Stimulated activated memory B cell treated with anti-CD40 and anti-IgM and Interleukin-4, amounts not matched to agents 10 μg/mL and 1 μg/mL and 100 μg/mL, for 72 hours (primary cell): ENCODE measurements around the gene TTC24.
"Not testable (repeated sequence)": the region's sequence is repeated elsewhere in the genome, so short reads cannot be mapped to it uniquely, and the experiment has no call there.

Source experiments
- ATAC-seq: fragments of 150-1000 bp; cut with Tn5 transposase; 2 replicates; pipeline ENCODE4 v1.10.0; 2021
- H3K27ac Mint-ChIP-seq: one replicate; pipeline ENCODE4 v1.8.0; 2022; ENCODE audit warnings: mild to moderate bottlenecking, mixed read lengths
- H3K27me3 Mint-ChIP-seq: one replicate; pipeline ENCODE4 v1.8.0; 2022; ENCODE audit warnings: mixed read lengths
- H3K36me3 Mint-ChIP-seq: one replicate; pipeline ENCODE4 v1.8.0; 2022; ENCODE audit warnings: mixed read lengths
- H3K4me1 Mint-ChIP-seq: one replicate; pipeline ENCODE4 v1.8.0; 2022; ENCODE audit warnings: mixed read lengths
- H3K4me3 Mint-ChIP-seq: one replicate; pipeline ENCODE4 v1.8.0; 2022; ENCODE audit warnings: mild to moderate bottlenecking, moderate library complexity, mixed read lengths
- H3K9me3 Mint-ChIP-seq: one replicate; pipeline ENCODE4 v1.8.0; 2022; ENCODE audit warnings: mixed read lengths

The TTC24 gene

DNA sequence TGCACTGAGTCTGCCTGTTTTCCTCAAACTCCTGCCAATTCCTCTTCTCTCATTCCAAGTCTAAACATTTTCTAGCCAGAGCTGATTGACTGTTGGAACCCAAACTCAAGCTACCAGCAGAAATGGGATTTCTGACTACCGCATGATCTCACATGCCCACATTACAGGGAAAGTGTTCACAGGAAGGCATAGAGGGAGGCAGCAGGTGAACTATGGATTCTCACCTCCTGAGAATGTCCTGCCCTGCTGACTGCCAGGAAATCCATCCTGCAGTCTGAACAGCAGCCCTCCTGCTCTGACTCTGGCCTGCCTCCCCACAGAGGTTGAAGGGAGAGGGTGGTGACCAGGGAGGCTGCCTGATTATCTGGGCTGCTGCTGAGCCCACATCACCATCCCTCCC is 29.7 kb upstream of the TTC24 start:
- no peak for ATAC-seq
- H3K9me3 Mint-ChIP-seq: no peaks in the 10 kb centered on the region
- no peak overlapping the region for H3K4me3 Mint-ChIP-seq
- H3K27me3 Mint-ChIP-seq: no peaks in the 10 kb centered on the region
- peaks cover 35% of the 10 kb centered on the region for H3K4me1 Mint-ChIP-seq
- no peaks in the 10 kb centered on the region for H3K36me3 Mint-ChIP-seq
- no peak overlapping the region for H3K27ac Mint-ChIP-seq

DNA sequence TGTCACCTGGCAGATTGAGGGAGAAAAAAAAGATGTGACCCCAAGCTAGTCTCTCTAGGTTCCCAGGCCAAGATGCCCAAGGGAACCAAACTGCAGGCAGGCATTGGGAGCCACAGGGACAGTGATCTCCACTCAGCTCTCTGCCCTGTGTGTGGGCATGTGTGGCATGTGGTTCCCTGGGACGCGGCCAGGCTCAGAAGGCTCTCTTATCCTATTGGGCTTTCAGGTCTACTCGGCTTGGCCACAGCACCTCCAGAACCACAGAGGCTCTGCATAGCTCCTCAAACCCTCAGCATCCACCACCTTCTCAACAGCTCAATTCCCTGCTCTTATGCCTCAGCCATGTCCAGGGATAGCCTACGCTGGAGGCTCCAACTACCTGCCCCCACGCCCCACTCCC is 29.2 kb upstream of the TTC24 start:
- Mint-ChIP-seq H3K27me3 (no peaks in the 10 kb centered on the region), H3K4me1 (peaks cover 35% of the 10 kb centered on the region), H3K4me3 (no peak overlapping the region), H3K27ac (no peak overlapping the region), H3K36me3 (no peaks in the 10 kb centered on the region), H3K9me3 (no peaks in the 10 kb centered on the region)
- no peak for ATAC-seq

DNA sequence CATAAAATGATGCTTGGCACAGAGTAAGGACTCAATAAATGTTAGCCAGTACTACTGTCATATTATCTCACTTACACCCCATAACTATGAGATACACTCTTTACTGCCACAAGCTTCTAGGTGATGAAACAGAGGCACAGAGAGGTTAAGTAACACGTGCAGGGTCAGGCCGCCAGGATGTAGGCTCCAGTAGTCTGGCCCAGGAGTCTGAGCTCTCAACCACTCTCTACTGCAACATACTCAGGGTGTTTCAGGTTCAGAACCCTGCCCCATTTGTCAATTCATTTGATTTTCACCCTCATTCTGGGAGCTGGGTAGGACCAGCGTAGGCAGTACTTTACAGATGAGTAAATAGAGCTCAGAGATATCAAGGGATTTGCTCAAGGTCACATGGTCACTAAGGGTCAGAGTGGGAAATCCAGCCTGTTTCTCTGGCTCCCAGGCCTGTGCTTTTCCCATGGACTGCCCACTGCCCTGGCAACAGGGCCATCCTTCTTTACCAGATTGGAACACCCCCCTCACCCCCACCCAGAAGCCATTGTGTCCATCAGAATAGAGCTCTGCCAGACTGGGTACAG is 28.4 kb upstream of the TTC24 start:
- ATAC-seq: no peak

DNA sequence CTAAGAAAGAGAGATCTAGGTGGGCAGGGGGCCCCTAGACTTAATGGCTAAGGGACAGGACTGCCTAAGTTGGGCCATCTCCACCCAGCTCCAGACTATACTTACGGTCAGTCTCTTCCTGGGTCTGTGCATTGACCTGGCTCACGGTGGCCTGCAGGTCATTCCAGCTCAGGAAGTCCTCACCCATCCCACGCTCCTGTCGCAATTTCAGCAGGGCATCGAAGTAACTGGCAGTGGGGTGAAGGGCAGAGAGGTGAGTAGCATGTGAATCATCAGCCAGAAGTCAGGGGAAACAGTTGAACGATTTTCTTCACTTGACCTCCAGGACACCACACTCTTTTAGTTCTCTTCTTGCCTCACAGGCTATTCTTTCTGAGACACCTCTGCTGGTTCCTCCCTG is 27.7 kb upstream of the TTC24 start:
- no peak for ATAC-seq
- H3K4me1 Mint-ChIP-seq: peaks cover 35% of the 10 kb centered on the region
- H3K4me3 Mint-ChIP-seq: no peak overlapping the region
- H3K36me3 Mint-ChIP-seq: no peaks in the 10 kb centered on the region
- no peaks in the 10 kb centered on the region for H3K27me3 Mint-ChIP-seq
- H3K9me3 Mint-ChIP-seq: no peaks in the 10 kb centered on the region
- H3K27ac Mint-ChIP-seq: no peak overlapping the region

More for the DNA sequence above, 28.4 kb upstream of the TTC24 start:
- H3K27me3 Mint-ChIP-seq: no peaks in the 10 kb centered on the region
- H3K9me3 Mint-ChIP-seq: no peaks in the 10 kb centered on the region
- H3K4me3 Mint-ChIP-seq: no peak overlapping the region
- H3K4me1 Mint-ChIP-seq: peaks cover 35% of the 10 kb centered on the region
- no peaks in the 10 kb centered on the region for H3K36me3 Mint-ChIP-seq
- H3K27ac Mint-ChIP-seq: no peak overlapping the region

DNA sequence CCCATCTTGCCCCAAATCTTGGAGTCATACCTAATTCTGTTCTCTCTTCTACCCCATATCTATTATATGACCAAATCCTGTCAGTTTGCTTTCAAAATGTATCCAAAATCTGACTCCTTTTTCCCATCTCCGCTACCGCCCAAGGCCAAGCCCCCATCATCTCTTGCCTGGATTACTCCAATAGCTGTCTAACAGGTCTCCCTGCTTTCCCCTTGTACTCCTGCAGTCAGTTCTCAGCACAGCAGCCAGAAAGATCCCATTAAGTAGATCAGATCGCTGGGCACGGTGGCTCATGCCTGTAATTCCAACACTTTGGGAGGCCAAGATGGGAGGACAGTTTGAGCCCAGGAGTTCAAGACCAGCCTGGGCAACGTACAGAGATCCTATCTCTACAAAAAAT is 27.0 kb upstream of the TTC24 start:
- no peak for ATAC-seq
- Mint-ChIP-seq H3K36me3 (no peaks in the 10 kb centered on the region), H3K4me1 (peaks cover 35% of the 10 kb centered on the region), H3K27ac (no peak overlapping the region), H3K27me3 (no peaks in the 10 kb centered on the region), H3K9me3 (no peaks in the 10 kb centered on the region), H3K4me3 (no peak overlapping the region)

DNA sequence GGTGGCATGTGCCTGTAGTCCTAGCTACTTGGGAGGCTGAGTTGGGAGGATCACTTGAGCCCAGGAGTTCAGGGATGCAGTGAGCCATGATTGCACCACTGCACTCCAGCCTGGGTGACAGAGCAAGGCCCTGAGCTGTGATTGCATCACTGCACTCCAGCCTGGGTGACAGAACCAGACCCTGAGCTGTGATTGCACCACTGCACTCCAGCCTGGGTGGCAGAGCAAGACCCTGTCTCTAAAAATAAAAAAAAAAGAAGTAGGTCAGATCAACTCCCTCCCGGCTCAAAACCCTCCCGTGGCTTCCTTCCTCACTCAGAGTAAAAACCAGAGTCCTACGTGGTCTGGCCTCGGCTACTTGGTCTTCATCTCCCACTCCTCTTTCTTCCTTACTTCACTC is 26.6 kb upstream of the TTC24 start:
- H3K4me3 Mint-ChIP-seq, H3K9me3 Mint-ChIP-seq, H3K36me3 Mint-ChIP-seq, H3K27me3 Mint-ChIP-seq: not testable (repeated sequence)
- peak overlapping the region; percentile 18 for H3K27ac Mint-ChIP-seq
- H3K4me1 Mint-ChIP-seq: peaks cover 35% of the 10 kb centered on the region
- peak; percentile 44 for ATAC-seq

DNA sequence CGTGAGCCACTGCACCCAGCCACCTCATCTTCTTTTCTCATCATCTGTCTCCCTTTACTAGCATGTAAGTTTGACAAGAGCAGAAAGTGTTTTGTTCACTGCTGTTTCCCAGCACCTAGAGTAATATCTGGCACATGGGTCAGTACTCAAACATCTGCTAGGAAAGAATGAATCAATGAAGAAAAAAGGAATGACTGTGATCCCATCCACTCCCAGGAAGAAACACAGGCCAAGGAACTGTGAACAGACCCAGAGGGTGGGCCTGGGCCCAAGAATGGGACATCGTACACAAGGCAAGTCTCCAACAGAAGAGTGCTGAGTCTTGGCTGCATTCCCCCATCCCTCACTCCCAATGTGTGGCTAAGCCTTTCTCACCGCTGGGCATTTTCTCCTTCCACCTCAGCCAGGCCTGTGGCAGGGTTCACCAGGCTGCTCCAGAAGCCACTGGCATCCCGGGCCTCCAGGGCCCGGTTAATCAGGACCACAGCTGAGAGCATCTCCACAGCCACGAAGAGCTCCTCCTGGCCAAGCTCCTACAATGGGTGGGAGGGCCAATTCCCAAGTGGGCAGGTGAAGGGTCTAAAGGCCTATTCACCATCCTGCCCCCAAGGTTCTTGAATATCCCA is 25.6 kb upstream of the TTC24 start:
- H3K9me3 Mint-ChIP-seq: no peaks in the 10 kb centered on the region
- H3K27me3 Mint-ChIP-seq: no peaks in the 10 kb centered on the region
- H3K36me3 Mint-ChIP-seq: no peaks in the 10 kb centered on the region
- H3K4me1 Mint-ChIP-seq: peaks cover 35% of the 10 kb centered on the region
- H3K4me3 Mint-ChIP-seq: no peak overlapping the region
- peak overlapping the region; percentile 18 for H3K27ac Mint-ChIP-seq
- no peak for ATAC-seq

DNA sequence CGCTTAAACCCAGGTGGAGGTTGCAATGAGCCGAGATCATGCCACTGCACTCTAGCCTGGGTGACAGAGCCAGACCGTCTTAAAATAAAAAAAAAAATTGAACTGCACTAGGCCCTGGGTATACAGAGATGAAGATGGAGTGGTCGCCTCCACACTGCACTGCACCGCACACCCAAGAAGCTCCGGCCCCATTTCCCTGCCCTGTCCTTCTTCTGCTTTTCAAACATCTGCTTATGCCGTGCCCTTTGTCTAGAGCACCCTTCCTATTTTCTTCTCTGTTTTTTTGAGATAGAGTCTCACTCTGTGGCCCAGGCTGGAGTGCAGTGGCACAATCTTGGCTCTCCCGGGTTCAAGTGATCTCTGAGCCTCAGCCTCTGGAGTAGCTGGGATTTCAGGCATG is 24.6 kb upstream of the TTC24 start:
- Mint-ChIP-seq H3K4me1 (peaks cover 35% of the 10 kb centered on the region), H3K9me3 (no peaks in the 10 kb centered on the region), H3K27ac (no peak overlapping the region), H3K27me3 (no peaks in the 10 kb centered on the region), H3K4me3 (no peak overlapping the region), H3K36me3 (no peaks in the 10 kb centered on the region)
- ATAC-seq: no peak

DNA sequence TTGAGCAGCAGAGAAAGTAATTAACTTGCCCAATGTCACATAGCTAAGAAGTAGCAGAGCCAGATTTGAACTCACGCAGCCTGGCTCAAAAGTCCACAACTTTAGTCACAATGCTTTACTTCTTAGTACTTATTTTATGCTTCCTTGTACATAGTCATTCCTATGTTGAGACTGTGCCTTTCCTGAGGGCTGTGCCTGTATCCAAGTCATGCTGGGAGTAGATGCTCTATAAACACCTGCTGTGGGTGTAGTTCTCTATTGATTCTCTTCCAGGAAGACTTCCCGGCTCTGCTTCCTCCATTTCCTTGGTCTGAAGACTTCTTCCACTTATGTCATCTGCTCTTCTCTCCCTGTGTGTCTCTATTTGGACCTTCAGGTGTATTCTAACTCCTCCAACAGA is 23.8 kb upstream of the TTC24 start:
- ATAC-seq: no peak
- Mint-ChIP-seq H3K9me3 (no peaks in the 10 kb centered on the region), H3K27ac (no peak overlapping the region), H3K27me3 (no peaks in the 10 kb centered on the region), H3K36me3 (no peaks in the 10 kb centered on the region), H3K4me1 (peaks cover 35% of the 10 kb centered on the region), H3K4me3 (no peak overlapping the region)

DNA sequence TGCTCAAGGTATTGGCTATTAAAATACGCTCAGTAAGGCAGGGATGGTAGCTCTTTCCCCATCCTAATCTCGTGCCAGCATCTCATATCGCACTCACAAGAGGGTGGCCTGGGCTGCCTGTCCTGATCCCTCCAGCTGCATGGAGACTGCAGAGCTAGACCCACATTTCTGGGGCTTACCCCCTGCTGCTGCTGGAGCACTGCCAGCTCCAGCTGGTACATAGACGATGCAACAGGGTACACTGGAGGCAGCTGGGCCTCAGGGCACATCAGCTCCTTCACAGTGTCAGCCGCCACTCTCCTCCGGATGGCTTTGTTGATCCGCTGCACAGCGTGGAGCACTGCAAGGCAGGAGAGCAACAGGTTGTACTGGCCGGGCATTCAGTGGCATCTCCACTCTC is 23.2 kb upstream of the TTC24 start:
- ATAC-seq: no peak
- no peak overlapping the region for H3K27ac Mint-ChIP-seq
- no peak overlapping the region for H3K4me3 Mint-ChIP-seq
- no peaks in the 10 kb centered on the region for H3K9me3 Mint-ChIP-seq
- peaks cover 28% of the 10 kb centered on the region for H3K4me1 Mint-ChIP-seq
- no peaks in the 10 kb centered on the region for H3K36me3 Mint-ChIP-seq
- no peaks in the 10 kb centered on the region for H3K27me3 Mint-ChIP-seq

DNA sequence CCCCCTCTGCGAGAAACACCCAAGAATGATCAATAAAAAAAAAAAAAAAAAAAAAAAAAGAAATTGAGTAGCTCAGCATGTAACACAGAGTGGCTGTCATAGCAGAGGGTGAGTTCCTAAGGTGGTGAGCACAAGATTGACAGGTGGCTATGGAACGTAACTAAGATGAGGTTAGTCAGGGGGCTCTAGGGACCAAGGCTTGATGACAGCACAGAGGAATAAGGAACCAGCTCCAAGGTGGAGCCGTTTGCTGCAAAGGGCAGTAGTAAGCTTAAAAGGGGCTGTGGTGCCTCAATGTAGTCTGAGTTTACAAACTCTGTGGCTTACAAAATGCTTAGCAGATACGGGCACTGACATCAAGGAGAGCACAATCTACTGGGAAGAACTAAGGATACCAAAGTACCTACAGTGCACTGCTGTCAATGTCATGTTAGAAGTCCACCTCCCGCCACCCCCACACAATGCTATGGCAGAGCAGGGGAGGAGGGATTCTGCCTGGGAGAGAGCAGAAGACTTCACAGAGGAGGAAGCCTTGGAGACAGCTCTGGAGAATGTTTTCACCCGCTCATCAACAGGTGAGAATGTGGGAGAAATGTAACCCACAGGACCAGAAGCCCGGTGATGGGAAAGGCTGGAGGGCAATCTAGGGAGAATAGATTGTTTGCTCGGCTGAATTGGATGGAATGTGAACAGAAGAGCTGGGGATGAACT is 20.3 kb upstream of the TTC24 start:
- Mint-ChIP-seq H3K4me1 (no peaks in the 10 kb centered on the region), H3K27ac (no peak overlapping the region), H3K27me3 (no peaks in the 10 kb centered on the region), H3K9me3 (no peaks in the 10 kb centered on the region), H3K36me3 (no peaks in the 10 kb centered on the region), H3K4me3 (no peak overlapping the region)
- peak; percentile 47 for ATAC-seq

DNA sequence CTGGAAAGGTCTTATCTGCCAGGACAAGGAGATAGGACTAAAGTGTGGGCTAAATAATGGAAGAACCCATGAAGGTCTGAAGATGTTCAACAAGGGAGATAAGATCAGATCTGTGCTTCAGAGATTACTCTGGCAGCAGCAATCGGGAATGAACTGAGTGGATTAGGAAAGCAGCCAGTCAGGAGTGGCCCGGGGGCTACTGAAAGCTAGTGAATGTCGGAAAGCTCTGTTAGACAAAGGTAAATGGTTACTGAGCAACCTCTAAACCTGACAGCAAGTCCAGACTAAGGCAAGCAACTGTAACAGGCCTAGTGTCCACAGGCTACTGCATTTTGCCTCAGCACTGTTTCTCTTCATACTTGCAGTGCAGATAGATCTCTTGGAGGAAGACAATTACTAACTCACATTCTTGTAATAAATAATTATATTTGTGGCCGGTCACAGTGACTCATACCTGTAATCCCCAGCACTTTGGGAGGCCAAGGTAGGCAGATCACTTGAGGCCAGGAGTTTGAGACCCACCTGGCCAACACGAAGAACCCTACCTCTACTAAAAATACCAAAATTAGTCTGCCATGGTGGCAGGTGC is 19.6 kb upstream of the TTC24 start:
- ATAC-seq: no peak
- Mint-ChIP-seq H3K9me3 (no peaks in the 10 kb centered on the region), H3K36me3 (no peaks in the 10 kb centered on the region), H3K4me3 (no peak overlapping the region), H3K27me3 (no peaks in the 10 kb centered on the region), H3K27ac (no peak overlapping the region), H3K4me1 (no peaks in the 10 kb centered on the region)

DNA sequence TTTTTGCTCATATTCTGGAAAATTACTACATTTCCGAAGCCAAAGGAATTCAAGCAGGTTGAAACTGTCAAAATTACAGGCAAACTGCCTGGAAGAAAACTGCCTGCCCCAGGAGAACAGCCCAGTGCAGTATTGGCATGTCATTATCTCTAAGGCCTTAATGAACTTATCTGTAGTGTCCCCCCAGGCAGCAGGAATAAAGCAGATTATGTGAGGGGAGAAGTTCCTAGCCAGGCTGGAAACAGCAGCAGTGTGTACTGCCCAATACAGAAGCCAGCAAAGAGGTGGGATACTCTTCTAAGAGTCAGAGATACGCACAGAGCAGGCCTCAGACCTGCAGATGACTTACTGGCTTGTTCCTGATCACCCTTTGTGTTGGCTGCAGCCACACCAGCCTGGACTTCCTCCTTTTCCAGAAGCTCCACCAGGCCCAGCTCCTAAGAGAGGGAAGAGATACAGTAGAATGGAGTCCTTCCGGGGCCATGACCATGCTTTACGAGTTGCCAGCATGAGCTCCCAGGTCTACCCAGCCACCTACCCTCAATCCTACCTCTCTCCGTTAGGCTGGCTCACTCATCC is 18.8 kb upstream of the TTC24 start:
- Mint-ChIP-seq H3K27me3 (no peaks in the 10 kb centered on the region), H3K27ac (no peak overlapping the region), H3K4me3 (no peak overlapping the region), H3K9me3 (no peaks in the 10 kb centered on the region), H3K4me1 (no peaks in the 10 kb centered on the region), H3K36me3 (no peaks in the 10 kb centered on the region)
- ATAC-seq: no peak

DNA sequence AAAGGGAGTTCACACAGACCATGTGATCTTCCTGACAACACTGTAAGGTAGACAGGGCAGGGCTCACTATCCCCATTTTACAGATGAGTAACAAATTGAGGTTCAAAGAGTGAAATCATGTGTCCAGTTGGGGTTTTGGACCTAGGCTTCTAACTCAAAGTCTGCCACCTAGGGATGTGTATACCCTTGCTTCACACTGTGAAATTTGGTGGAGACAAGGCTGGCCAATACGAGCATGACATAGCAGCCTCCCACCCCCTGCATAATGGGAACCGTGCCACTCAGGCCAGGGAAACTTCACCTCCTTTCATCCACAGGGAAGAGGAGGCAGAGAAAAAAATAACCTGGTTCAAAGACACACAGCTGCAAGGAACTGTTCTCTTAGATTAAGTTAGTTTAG is 14.0 kb upstream of the TTC24 start:
- ATAC-seq: no peak
- Mint-ChIP-seq H3K4me3 (no peak overlapping the region), H3K9me3 (no peaks in the 10 kb centered on the region), H3K27me3 (peaks cover 3% of the 10 kb centered on the region), H3K27ac (no peak overlapping the region), H3K36me3 (no peaks in the 10 kb centered on the region), H3K4me1 (no peaks in the 10 kb centered on the region)

DNA sequence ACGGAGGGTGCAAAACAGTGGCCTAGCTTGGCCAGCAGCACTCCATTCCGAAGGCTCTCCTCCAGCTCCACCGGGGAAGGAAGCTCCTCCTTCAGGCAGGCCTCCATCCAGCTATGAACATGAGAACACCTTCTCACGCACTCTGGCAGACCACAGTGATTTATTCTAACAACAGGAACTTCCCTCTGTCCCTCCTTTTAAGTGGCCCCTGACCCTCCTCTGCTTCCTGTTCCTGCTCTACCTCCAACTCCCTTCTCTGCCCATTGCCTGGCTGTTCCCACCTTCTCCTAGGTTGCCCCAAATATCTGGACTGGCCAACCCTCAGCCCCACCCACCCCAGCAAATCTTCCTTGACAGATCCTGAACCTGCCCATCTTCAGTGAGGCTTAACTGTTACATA is 13.1 kb upstream of the TTC24 start:
- no peak for ATAC-seq
- H3K27me3 Mint-ChIP-seq: peaks cover 12% of the 10 kb centered on the region

More for the DNA sequence above, 13.1 kb upstream of the TTC24 start:
- no peak overlapping the region for H3K4me3 Mint-ChIP-seq
- H3K36me3 Mint-ChIP-seq: no peaks in the 10 kb centered on the region
- H3K9me3 Mint-ChIP-seq: no peaks in the 10 kb centered on the region
- no peak overlapping the region for H3K27ac Mint-ChIP-seq
- H3K4me1 Mint-ChIP-seq: no peaks in the 10 kb centered on the region
